ENCODE results near the gene PHTF1.

DNA sequence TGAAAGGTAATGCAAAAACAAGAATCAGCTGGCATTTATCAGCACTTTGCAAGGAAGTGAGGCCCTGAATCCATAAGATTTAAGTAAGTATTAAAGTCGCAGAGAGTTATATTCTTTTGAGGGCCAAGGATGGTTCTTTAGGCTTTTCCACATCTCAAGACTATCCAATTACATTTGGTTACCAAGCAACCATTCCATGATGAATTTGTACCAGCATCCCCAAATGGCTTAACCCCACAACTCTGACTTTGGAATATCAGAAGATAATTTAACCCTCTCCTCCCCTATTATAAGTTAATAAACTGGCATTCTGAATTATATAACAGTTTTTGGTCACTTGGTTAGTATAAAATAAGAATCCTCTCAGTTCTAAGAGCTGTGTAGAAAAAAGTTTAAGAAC lies 2.8 kb downstream of the PHTF1 start:
- TF ChIP-seq EP300 (IDR thresholded peaks at IDR 0.05) (no peak), POLR2A (IDR thresholded peaks at IDR 0.05) (no peak)
